Measurements from ENCODE around the gene SNAP25.

Gene SNAP25

GRCh38 chr20:10217721-10218410 is 764 bp upstream of the SNAP25 start:
- DNase-seq = peak; percentile 32

- DNase-seq = peak; percentile 58
These were observed 792 bp downstream of the SNAP25 start for GRCh38 chr20:10219452-10219791.

- DNase-seq = no peak
These were observed 1.5 kb downstream of the SNAP25 start for GRCh38 chr20:10219993-10220750.

GRCh38 chr20:10221021-10221420 is 2.4 kb downstream of the SNAP25 start:
- no peak for DNase-seq

GRCh38 chr20:10225439-10226060 is 6.9 kb downstream of the SNAP25 start:
- no peak for DNase-seq

- DNase-seq = no peak
These were observed 9.7 kb downstream of the SNAP25 start for GRCh38 chr20:10228330-10228729.

- DNase-seq = no peak
These were observed 12.7 kb downstream of the SNAP25 start for GRCh38 chr20:10231290-10231689.

- no peak for DNase-seq
These were observed 18.2 kb downstream of the SNAP25 start for GRCh38 chr20:10236540-10237533.

GRCh38 chr20:10239954-10240353 is 21.3 kb downstream of the SNAP25 start:
- DNase-seq = no peak

- DNase-seq = no peak
These were observed 22.0 kb downstream of the SNAP25 start for GRCh38 chr20:10240655-10241054.

GRCh38 chr20:10242166-10242565 is 23.5 kb downstream of the SNAP25 start:
- no peak for DNase-seq

GRCh38 chr20:10247440-10247839 is 28.8 kb downstream of the SNAP25 start:
- no peak for DNase-seq

- no peak for DNase-seq
These were observed 30.6 kb downstream of the SNAP25 start for GRCh38 chr20:10249048-10249770.

GRCh38 chr20:10249822-10250221 is 31.2 kb downstream of the SNAP25 start:
- no peak for DNase-seq

- no peak for DNase-seq
These were observed 32.3 kb downstream of the SNAP25 start for GRCh38 chr20:10250902-10251301.

- no peak for DNase-seq
These were observed 35.1 kb downstream of the SNAP25 start for GRCh38 chr20:10253780-10254179.

GRCh38 chr20:10255846-10256245 is 37.2 kb downstream of the SNAP25 start:
- no peak for DNase-seq

GRCh38 chr20:10259166-10259565 is 40.5 kb downstream of the SNAP25 start:
- no peak for DNase-seq

GRCh38 chr20:10260316-10260715 is 41.7 kb downstream of the SNAP25 start:
- no peak for DNase-seq

- no peak for DNase-seq
These were observed 43.1 kb downstream of the SNAP25 start for GRCh38 chr20:10261702-10262101.

- no peak for DNase-seq
These were observed 44.9 kb downstream of the SNAP25 start for GRCh38 chr20:10263385-10264165.

All from stimulated activated CD4-positive, alpha-beta T cell treated with anti-CD3 and anti-CD28 coated beads, Interleukin-1b, Interleukin-23, amount 100 ng/mL, for 48 hours (primary cell).